Measurements from ENCODE around the gene TTLL5.

TTLL5 gene

DNA sequence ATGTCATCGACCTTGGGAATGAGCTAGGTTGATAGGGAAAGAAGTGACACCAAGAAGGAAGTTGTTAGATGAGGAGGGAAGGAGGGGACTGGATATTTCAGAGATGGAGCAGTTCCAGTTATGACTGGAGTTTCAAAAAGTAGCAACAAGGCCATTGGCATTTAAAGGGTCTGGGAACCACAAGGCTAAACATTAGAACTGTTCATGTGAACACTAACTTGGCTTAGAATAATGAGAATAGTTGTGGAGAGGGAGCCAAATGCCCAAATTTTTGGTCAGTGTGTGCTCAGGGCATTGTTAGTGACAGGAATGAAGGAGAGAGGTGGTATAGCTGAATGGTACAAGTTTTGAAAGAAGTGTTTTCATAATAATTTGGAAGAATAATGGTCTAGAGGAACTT is 341.3 kb downstream of the TTLL5 start:
- H3K4me3 ChIP-seq (ENCODE audit: low read length) = no peak overlapping the region
- no peaks in the 10 kb centered on the region for H3K4me1 ChIP-seq (ENCODE audit: control insufficient read depth, insufficient read depth, low read length)
- no peaks in the 10 kb centered on the region for H3K27me3 ChIP-seq (ENCODE audit: control insufficient read depth, insufficient read depth, low read length)
- no peak overlapping the region for H3K9ac ChIP-seq (ENCODE audit: low read length)
- no peaks in the 10 kb centered on the region for H3K36me3 ChIP-seq (ENCODE audit: control insufficient read depth, insufficient read depth, low read length)
- H3K9me3 ChIP-seq (ENCODE audit: control insufficient read depth, low read length) = no peaks in the 10 kb centered on the region

Measured in mucosa of stomach (tissue), 1 donor.